H1 (cell line): ENCODE results near the gene LLGL2. TPM values are rescaled to one million over a fixed set of nuclear protein-coding genes. Genes with fewer than 3 reads are reported as not detected.

Experiments
- CTCF ChIA-PET: fragments of 300-600 bp; sonication (Branson Sonifier 250); formaldehyde crosslinking; loops from one replicate; lab custom pipeline; 2021; ENCODE audit not compliant: partially characterized antibody; lab: Charles Lee
- POLR2A ChIA-PET: fragments of 300-600 bp; sonication (Branson Sonifier 250); formaldehyde crosslinking; loops from one replicate; lab custom pipeline; 2021; ENCODE audit warnings: inconsistent platforms; ENCODE audit not compliant: partially characterized antibody; lab: Charles Lee
- DNase-seq, 2 experiments: peaks; one replicate each; pipeline versions ENCODE4 v3.0.0 to v3.0.0-alpha.2; 2010 to 2022; ENCODE audit warnings: low spot score in 2 of 2, low read depth in 1 of 2, mixed read lengths in 1 of 2
- FAIRE-seq: peaks from 2 replicates; lab custom pipeline; 2011; peaks lifted over from hg19 to GRCh38; lab: Jason Lieb, UNC
- H2AFZ ChIP-seq: 2 replicates; pipeline ENCODE4 v1.8.1; 2012; ENCODE audit warnings: low read length, inconsistent platforms
- H2AK5ac ChIP-seq: 2 replicates; pipeline ENCODE4 v1.6.1; 2013; ENCODE audit warnings: low read depth, low read length
- H2BK120ac ChIP-seq: replicated peaks from 2 replicates; pipeline ENCODE3; 2013; ENCODE audit warnings: low read depth, low read length, inconsistent platforms
- H2BK12ac ChIP-seq: 2 replicates; pipeline ENCODE4 v1.6.1; 2013; ENCODE audit warnings: low read depth, low read length
- H2BK15ac ChIP-seq: 2 replicates; pipeline ENCODE4 v1.6.1; 2013; ENCODE audit warnings: low read length
- H2BK20ac ChIP-seq: 2 replicates; pipeline ENCODE4 v1.6.1; 2013; ENCODE audit warnings: low read length
- H2BK5ac ChIP-seq: 2 replicates; pipeline ENCODE4 v1.6.1; 2013; ENCODE audit warnings: low read depth, low read length
- H3K14ac ChIP-seq: 2 replicates; pipeline ENCODE4 v1.6.1; 2013; ENCODE audit warnings: inconsistent platforms; ENCODE audit not compliant: insufficient read length
- H3K18ac ChIP-seq: 2 replicates; pipeline ENCODE4 v1.6.1; 2013; ENCODE audit warnings: low read length; ENCODE audit errors: extremely low read depth
- H3K23ac ChIP-seq: 2 replicates; pipeline ENCODE4 v1.6.1; 2013; ENCODE audit warnings: inconsistent platforms; ENCODE audit not compliant: insufficient read length
- H3K23me2 ChIP-seq: 2 replicates; pipeline ENCODE4 v1.6.1; 2013; ENCODE audit warnings: low read depth, low read length
- H3K27ac ChIP-seq: 2 replicates; pipeline ENCODE4 v1.6.1; 2011; ENCODE audit warnings: low read depth, low read length, inconsistent platforms
- H3K27me3 ChIP-seq, 4 experiments: replicated peaks in 1 of 4; 1 replicate in 1 of 4; 2 replicates in 3 of 4; pipeline versions ENCODE4 v1.6.1 to v1.8.1; 2011 to 2013; ENCODE audit warnings: low read length in 3 of 4, mild to moderate bottlenecking in 3 of 4, inconsistent platforms in 2 of 4, mixed read lengths in 2 of 4, moderate library complexity in 1 of 4; ENCODE audit not compliant: control insufficient read depth in 3 of 4, insufficient read depth in 3 of 4; ENCODE audit errors: extremely low read depth in 1 of 4
- H3K36me3 ChIP-seq, 4 experiments: 2 replicates each; pipeline versions ENCODE4 v1.6.1 to v1.8.1; 2011 to 2013; ENCODE audit warnings: mild to moderate bottlenecking in 4 of 4, low read length in 3 of 4, moderate library complexity in 2 of 4, control low read depth in 1 of 4, inconsistent platforms in 1 of 4; ENCODE audit not compliant: insufficient read depth in 4 of 4, control insufficient read depth in 2 of 4
- H3K4ac ChIP-seq: replicated peaks from 2 replicates; pipeline ENCODE3; 2013; ENCODE audit warnings: low read length, low read depth, mixed read lengths, inconsistent platforms; ENCODE audit not compliant: insufficient read length
- H3K4me1 ChIP-seq, 4 experiments: replicated peaks in 1 of 4; 1 replicate in 1 of 4; 2 replicates in 3 of 4; pipeline versions ENCODE4 v1.6.1 to v1.8.1; 2011 to 2013; ENCODE audit warnings: low read length in 3 of 4, inconsistent platforms in 2 of 4, mixed read lengths in 1 of 4; ENCODE audit not compliant: insufficient read depth in 4 of 4, control insufficient read depth in 3 of 4
- H3K4me2 ChIP-seq, 2 experiments: 2 replicates each; pipeline versions ENCODE4 v1.6.1 to v1.8.1; 2011 to 2013; ENCODE audit warnings: low read depth in 2 of 2, low read length in 2 of 2, control low read depth in 1 of 2, inconsistent platforms in 1 of 2, mild to moderate bottlenecking in 1 of 2; ENCODE audit not compliant: insufficient read depth in 1 of 2
- H3K4me3 ChIP-seq, 4 experiments: fragments of 200-600, 300-600 bp in 1 of 4; sonication (generic), shearing (Covaris generic), sonication (Bioruptor Twin) in 1 of 4; 2 replicates each; pipeline versions ENCODE4 v1.5.1 to v1.8.1; 2011 to 2016; ENCODE audit warnings: low read length in 4 of 4, low read depth in 3 of 4, control low read depth in 2 of 4, inconsistent platforms in 2 of 4, mild to moderate bottlenecking in 2 of 4, mixed read lengths in 1 of 4, moderate library complexity in 1 of 4; ENCODE audit not compliant: insufficient read depth in 2 of 4; ENCODE audit errors: extremely low read depth in 1 of 4
- H3K56ac ChIP-seq: replicated peaks from 2 replicates; pipeline ENCODE3; 2013; ENCODE audit warnings: low read depth, mild to moderate bottlenecking, mixed read lengths, low read length, inconsistent platforms; ENCODE audit not compliant: insufficient read length
- H3K79me1 ChIP-seq: 2 replicates; pipeline ENCODE4 v1.6.1; 2013; ENCODE audit warnings: low read depth, low read length, control low read depth
- H3K79me2 ChIP-seq, 2 experiments: 2 replicates each; pipeline versions ENCODE4 v1.6.1 to v1.8.1; 2012 to 2013; ENCODE audit warnings: low read length in 2 of 2, mild to moderate bottlenecking in 2 of 2, inconsistent platforms in 1 of 2; ENCODE audit not compliant: insufficient read depth in 2 of 2, control insufficient read depth in 1 of 2
- H3K9ac ChIP-seq, 4 experiments: replicated peaks in 1 of 4; 1 replicate in 1 of 4; 2 replicates in 3 of 4; pipeline versions ENCODE4 v1.6.1 to v1.8.1; 2011 to 2013; ENCODE audit warnings: low read depth in 3 of 4, low read length in 3 of 4, control low read depth in 2 of 4, mild to moderate bottlenecking in 2 of 4, moderate library complexity in 2 of 4, inconsistent platforms in 1 of 4; ENCODE audit errors: extremely low read depth in 1 of 4
- H3K9me3 ChIP-seq, 2 experiments: 2 replicates each; pipeline versions ENCODE4 v1.6.1 to v1.8.1; 2012 to 2013; ENCODE audit warnings: mild to moderate bottlenecking in 2 of 2, moderate library complexity in 2 of 2, control low read depth in 1 of 2, inconsistent platforms in 1 of 2, low read depth in 1 of 2, low read length in 1 of 2, mixed read lengths in 1 of 2; ENCODE audit not compliant: insufficient read depth in 2 of 2
- H4K20me1 ChIP-seq, 2 experiments: replicated peaks in 1 of 2; 2 replicates each; pipeline versions ENCODE3 to v1.8.1; 2011 to 2013; ENCODE audit warnings: inconsistent platforms in 2 of 2, low read length in 2 of 2, mild to moderate bottlenecking in 1 of 2; ENCODE audit not compliant: insufficient read depth in 2 of 2, control insufficient read depth in 1 of 2
- H4K5ac ChIP-seq: 2 replicates; pipeline ENCODE4 v1.6.1; 2013; ENCODE audit warnings: low read length, low read depth, mixed read lengths, inconsistent platforms; ENCODE audit not compliant: insufficient read length
- H4K8ac ChIP-seq: 2 replicates; pipeline ENCODE4 v1.8.0; 2013; ENCODE audit warnings: mild to moderate bottlenecking, moderate library complexity, low read length, inconsistent platforms; ENCODE audit not compliant: insufficient read depth; ENCODE audit errors: extremely low read depth
- H4K91ac ChIP-seq: replicated peaks from 2 replicates; pipeline ENCODE3; 2013; ENCODE audit warnings: low read length, mixed read lengths, inconsistent platforms; ENCODE audit not compliant: insufficient read length
- ASH2L ChIP-seq: fragments of 200-600, 300-600 bp; sonication (generic); IDR thresholded peaks from one replicate; pipeline ENCODE4 v1.7.1; 2017; ENCODE audit warnings: low read length
- HDAC2 ChIP-seq, 2 experiments: fragments of 300-600 bp in 1 of 2; sonication (generic) in 1 of 2; IDR thresholded peaks; 2 replicates each; pipeline ENCODE4 v1.6.1; 2011 to 2012; ENCODE audit warnings: low read depth in 2 of 2, low read length in 2 of 2, mild to moderate bottlenecking in 2 of 2, moderate library complexity in 2 of 2, borderline replicate concordance in 1 of 2, inconsistent platforms in 1 of 2
- RXRA ChIP-seq: IDR thresholded peaks from 2 replicates; pipeline ENCODE4 v1.6.1; 2011; ENCODE audit warnings: low read depth, mild to moderate bottlenecking, low read length, moderate library complexity; ENCODE audit not compliant: insufficient read depth
- TCF12 ChIP-seq: IDR thresholded peaks from 2 replicates; pipeline ENCODE4 v1.6.1; 2011; ENCODE audit warnings: low read depth, mild to moderate bottlenecking, low read length
- USF2 ChIP-seq: IDR thresholded peaks from 2 replicates; pipeline ENCODE4 v1.6.1; 2011; ENCODE audit warnings: low read length, improper control_type of control experiment
- WGBS, 2 experiments: shearing (Covaris generic) in 1 of 2; methylation state at CpG; one replicate each; pipeline versions ENCODE4 v1.1.6 to v1.1.7; 2013 to 2015; ENCODE audit warnings: low lambda C conversion rate in 2 of 2, mixed read lengths in 2 of 2, inconsistent platforms in 1 of 2, low coverage in 1 of 2, missing lambda C conversion rate in 1 of 2; ENCODE audit not compliant: insufficient replicate concordance in 2 of 2, insufficient coverage in 1 of 2, insufficient read length in 1 of 2; ENCODE audit errors: extremely low coverage in 1 of 2, missing lambda C conversion rate in 1 of 2; 5-methylcytosine and 5-hydroxymethylcytosine counted together
- polyA plus RNA-seq, 7 experiments: library from polyadenylated mRNA; depleted of rRNA in 3 of 7; stranded (reverse) in 5 of 7; unstranded in 2 of 7; fragments of >200 nt in 5 of 7; fragments of 200-250 nt in 2 of 7; gene quantifications; 1 replicate in 5 of 7; 2 replicates in 1 of 7; 4 replicates in 1 of 7; pipeline versions ENCODE4 v1.2.1 to v1.2.3, GENCODE V29; 2011 to 2013; ENCODE audit warnings: missing spikeins in 2 of 7, mixed read lengths in 2 of 7
- total RNA-seq: library from RNA; stranded (reverse); fragmentation: NEBNext Ultra II Directional; extraction: Animal tissue kit (Norgen Biotek cat#: 25700); gene quantifications from 2 replicates; pipeline ENCODE4 v1.2.1, GENCODE V29; 2021

The LLGL2 gene
- total and polyA plus RNA-seq, 2 of the 8 experiments (the other 6 are each of a cell fraction or from before 2014, with no cell fraction given): 64.5 to 77.1 TPM

GRCh38 chr17:75503976-75504346 lies 21.5 kb upstream of the LLGL2 start:
- Histone ChIP-seq H3K4me3 (no peak overlapping the region), H3K9ac (no peak overlapping the region), H2BK12ac (no peak overlapping the region), H3K27ac (no peak overlapping the region), H3K4ac (no peak overlapping the region), H3K18ac (no peak overlapping the region), H2BK15ac (no peak overlapping the region), H3K36me3 (peaks cover 2 to 14% (median 10%) of the 10 kb centered on the region in 4 experiments; a peak in 6 of 8 replicates), H4K91ac (no peak overlapping the region), H3K56ac (no peak overlapping the region), H2BK120ac (no peak overlapping the region), H3K79me2 (no peaks in the 10 kb centered on the region), H3K4me1 (peaks cover 0 to 2% (median 0%) of the 10 kb centered on the region in 4 experiments; a peak in 1 of 7 replicates), H2BK20ac (no peak overlapping the region), H3K4me2 (no peak overlapping the region), H4K20me1 (peaks cover 2 to 17% of the 10 kb centered on the region in 2 experiments), H2BK5ac (no peak overlapping the region), H3K79me1 (no peaks in the 10 kb centered on the region), H4K8ac (no peak overlapping the region), H4K5ac (no peak overlapping the region), H3K14ac (no peak overlapping the region), H3K9me3 (no peaks in the 10 kb centered on the region), H3K23me2 (no peaks in the 10 kb centered on the region), H3K27me3 (no peaks in the 10 kb centered on the region), H2AK5ac (no peak overlapping the region), H3K23ac (no peak overlapping the region), H2AFZ (no peak overlapping the region)
- ChIA-PET CTCF (interaction anchor here (0.7 to 8.2 kb wide), 20 partner anchors 9 to 1023 kb away, joined by 3 to 67 read pairs (median 5); partner anchors contain the start of genes TMEM94 and TSEN54), POLR2A (interaction anchor here (0.5 to 2.1 kb wide), 8 partner anchors 10 to 92 kb away, joined by 3 to 8 read pairs (median 4); partner anchors contain the start of gene TSEN54)
- DNase-seq (no peak), FAIRE-seq (no peak)
- no peak for TF ChIP-seq TCF12
- TF ChIP-seq USF2: no peak
- no peak for TF ChIP-seq HDAC2 (IDR thresholded peaks at IDR 0.05; ENCODE audit: borderline replicate concordance in 1 of 2, low read depth in 2 of 2, low read length in 2 of 2)
- TF ChIP-seq ASH2L: no peak
- TF ChIP-seq RXRA: no peak
- WGBS, 2 experiments: 80% methylated on average over 7 of the region's 13 CpGs; no CpG with 5 or more reads in 1 of the 2 experiments
